ENCODE measurements around the gene PLA2G6.

PLA2G6 gene

DNA sequence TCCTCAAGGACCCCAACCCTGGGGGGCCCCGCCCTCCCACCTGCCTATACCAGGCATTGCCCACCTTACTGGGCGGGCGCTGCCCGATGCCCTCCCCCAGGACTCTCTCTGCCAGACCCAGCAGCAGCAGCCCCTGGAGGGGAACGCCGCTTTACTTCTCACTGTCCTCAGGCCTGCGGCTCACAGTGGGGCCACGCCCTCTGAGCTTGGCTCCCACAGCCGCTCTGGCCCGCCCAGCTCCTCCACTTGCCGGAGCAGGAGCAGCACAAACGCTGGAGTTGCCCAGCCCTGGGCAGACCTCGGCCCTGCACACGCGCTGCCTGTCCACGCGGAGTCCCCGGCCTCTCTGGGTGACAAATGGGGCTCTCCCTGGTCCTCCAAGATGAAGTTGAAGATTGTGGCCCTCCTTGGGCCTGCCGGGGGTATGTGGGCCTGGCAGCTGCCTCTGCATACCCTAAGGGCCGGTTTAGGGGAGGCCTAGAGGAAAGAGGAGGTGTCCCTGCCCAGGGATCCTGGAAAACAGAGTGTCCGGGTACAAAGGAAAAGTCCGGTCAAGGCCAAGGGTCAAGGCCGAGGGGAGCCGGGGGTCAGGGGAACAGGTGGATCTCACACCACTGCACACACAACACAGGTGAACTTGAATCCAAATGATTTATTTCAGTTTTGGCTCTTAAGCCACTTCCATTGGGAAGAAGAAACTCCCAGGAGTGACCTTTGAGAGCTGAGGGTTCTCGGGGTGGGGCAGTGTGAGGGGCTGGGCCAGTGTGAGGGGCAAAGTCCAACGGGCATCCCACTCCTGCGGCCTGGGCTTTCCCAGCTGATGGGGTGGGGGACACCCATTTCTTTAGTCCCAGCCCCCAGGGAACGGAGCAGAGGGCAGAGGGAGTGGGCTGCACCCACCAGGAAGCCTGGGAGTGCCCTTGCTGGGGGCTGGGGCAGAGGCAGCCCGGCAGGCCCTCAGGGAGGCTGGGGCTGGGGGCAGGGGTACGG lies 70.5 kb downstream of the PLA2G6 start:
- no peak for DNase-seq (ENCODE audit: low read depth, low spot score)

GRCh38 chr22:38110008-38110862 lies 71.4 kb downstream of the PLA2G6 start, which contains the start of gene BAIAP2L2:
Gene BAIAP2L2, minus strand, starts transcription at chr22:38110684. Its CDS starts 159 bp downstream, at chr22:38110525.
- DNase-seq (ENCODE audit: low read depth, low spot score): no peak

- DNase-seq (ENCODE audit: low read depth, low spot score): no peak
These were observed 72.1 kb downstream of the PLA2G6 start for GRCh38 chr22:38109371-38110001.

GRCh38 chr22:38108561-38109319 lies 72.9 kb downstream of the PLA2G6 start:
- DNase-seq (ENCODE audit: low read depth, low spot score): no peak

DNA sequence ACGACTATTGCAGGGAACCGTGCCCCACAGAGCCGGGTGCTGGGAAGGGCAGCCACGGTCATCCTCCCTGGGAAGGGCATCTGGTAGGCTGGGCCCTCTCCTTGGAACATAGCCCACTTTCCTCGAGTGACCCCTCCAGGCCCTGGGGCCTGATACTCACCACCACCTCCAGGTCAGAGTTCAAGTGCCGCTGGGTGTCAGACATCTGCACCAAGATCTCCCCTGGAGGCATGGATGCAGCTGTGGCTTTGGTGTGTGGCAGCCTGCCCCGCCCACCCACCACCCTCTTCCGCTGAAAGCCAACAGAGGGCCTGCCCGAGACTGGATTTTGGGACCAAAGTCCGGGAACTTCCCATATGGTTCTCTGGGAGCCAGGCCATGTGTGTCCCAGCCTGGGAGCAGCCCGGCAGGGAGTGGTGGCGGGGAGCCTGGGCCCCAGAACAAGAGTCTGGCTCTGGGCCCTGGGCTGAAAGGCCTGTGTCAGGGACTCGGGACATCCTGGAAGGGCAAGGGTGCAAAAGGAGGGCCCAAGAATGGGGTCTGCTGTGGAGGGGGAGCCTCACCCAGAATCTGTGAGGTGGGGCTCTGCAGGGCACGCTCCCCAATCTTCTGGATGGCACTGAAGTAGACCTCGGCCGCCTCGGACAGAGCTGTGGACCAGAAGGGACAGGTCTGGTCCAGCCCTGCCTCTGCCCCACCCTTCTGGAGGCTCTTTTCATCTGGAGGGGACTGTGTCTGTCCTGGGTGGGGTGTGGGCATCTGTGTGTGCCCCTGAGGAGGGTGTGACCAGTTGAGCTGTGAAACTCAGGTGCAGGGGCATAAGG lies 73.7 kb downstream of the PLA2G6 start:
- no peak for DNase-seq (ENCODE audit: low read depth, low spot score)

DNA sequence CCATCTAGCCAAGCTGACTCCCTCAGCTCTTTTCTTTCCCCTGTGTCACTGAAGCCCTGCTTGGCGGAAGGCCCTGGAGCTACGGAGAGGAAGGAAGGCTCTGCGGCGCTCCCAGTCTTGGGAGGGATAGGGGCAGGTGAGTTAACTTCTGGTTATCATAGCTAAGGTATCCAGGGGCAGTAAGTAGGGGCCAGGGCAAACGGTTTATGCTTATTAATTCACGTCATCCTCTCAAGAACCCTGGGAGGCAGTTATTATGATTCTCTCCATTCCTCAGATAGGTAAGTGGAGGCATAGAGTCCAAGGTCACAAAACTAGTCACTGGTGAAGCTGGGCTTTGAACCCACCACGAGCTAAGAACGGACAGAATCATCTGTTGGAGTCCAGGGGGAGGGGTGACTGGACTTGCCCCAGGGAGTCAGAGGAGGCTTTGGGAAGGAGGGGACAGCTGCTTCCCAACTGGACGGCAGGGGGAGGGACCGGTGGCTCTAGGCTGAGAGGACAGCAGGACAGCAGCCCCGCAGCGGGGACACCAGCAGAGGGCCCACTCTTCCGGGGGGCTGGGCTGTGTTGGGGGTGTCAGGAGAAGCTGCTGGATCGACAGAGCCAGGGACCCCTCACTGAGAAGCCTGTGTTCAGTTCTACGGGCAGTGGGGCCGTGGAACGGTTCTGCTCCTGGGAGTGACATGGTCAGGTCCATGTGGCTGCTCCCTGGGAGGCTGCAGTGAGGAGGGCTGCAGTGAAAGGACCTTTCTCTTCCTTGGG lies 74.6 kb downstream of the PLA2G6 start:
- no peak for DNase-seq (ENCODE audit: low read depth, low spot score)

GRCh38 chr22:38104084-38104483 lies 77.5 kb downstream of the PLA2G6 start:
- DNase-seq (ENCODE audit: low read depth, low spot score): no peak

DNA sequence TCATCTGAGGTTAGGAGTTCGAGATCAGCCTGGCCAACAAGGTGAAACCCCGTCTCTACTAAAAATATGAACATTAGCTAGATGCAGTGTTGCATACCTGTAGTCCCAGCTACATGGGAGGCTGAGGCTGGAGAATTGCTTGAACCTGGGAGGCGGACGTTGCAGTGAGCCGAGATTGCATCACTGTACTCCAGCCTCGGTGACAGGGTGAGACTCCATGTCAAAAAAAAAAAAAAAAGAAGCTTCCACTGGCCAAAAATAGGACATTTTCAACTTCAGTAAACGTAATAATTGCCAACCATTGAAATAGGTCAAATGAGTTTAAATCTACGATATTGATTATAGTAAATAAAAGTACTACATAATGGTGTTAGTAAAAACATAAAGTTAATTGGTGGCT lies 78.0 kb downstream of the PLA2G6 start:
- DNase-seq (ENCODE audit: low read depth, low spot score): no peak

- DNase-seq (ENCODE audit: low read depth, low spot score): no peak
These were observed 83.0 kb downstream of the PLA2G6 start for GRCh38 chr22:38098410-38099249.

DNA sequence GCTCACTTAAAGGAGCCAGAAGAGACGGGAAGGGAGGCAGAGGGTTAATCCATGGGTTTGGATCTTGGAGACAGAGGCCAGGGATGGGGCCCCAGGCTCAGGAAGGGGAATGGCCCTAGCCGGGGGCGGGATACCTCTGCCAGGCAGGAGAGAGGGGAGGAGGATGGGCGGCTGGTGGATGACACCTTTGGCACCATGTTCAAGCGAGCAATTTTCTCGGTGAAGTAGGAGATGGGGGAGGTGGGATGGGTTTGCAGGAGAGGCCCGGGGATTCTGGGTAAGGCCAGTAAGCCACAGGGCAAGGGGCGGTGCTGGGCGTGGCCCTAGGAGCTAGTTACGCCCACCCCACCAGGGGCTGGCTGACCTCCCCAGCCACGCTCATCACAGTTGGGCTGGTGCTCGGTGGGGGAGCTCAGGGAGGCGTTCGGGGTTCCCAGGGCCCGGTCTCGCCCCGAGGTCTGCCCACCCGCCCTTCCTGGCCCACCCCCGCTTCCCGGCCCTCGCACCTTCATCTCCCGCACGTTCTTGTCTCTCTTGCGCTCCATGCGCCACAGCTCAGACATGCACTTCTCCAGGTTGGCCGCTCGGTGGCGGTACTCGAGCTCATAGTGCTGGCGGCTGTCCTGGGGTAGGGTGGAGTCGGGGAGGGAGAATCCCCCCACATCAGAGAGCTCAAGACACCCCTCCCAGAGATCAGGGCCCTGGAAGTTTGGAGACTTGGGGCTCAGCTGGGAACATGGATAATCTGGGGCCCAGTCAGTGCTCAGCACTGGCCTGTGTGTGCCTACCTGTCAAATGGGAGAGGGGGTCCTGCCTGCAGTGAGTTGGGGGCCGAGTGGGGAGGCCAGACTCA lies 83.8 kb downstream of the PLA2G6 start:
- DNase-seq (ENCODE audit: low read depth, low spot score): no peak

DNA sequence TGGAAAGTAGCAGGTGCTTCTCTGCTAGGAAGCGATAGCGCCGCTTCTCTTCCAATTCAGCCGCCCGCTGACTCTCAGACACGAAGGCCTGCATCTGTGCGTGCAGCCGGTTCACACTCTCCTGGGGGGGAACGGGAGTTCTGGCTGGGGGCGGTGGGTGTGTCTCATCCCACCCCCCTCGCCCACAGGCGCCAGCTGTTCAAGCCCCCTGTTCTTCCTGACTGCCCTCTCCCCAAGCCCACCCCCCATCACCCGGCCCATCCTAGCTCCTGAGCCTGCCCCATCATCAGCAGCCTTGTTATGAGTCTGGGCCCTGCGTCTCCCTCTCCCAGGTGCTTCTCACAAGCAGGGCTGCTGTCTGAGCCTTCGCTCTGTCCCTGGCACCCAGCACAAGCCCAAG lies 84.6 kb downstream of the PLA2G6 start:
- DNase-seq (ENCODE audit: low read depth, low spot score): no peak

GRCh38 chr22:38089474-38089851 lies 92.2 kb downstream of the PLA2G6 start:
- DNase-seq (ENCODE audit: low read depth, low spot score): no peak

DNA sequence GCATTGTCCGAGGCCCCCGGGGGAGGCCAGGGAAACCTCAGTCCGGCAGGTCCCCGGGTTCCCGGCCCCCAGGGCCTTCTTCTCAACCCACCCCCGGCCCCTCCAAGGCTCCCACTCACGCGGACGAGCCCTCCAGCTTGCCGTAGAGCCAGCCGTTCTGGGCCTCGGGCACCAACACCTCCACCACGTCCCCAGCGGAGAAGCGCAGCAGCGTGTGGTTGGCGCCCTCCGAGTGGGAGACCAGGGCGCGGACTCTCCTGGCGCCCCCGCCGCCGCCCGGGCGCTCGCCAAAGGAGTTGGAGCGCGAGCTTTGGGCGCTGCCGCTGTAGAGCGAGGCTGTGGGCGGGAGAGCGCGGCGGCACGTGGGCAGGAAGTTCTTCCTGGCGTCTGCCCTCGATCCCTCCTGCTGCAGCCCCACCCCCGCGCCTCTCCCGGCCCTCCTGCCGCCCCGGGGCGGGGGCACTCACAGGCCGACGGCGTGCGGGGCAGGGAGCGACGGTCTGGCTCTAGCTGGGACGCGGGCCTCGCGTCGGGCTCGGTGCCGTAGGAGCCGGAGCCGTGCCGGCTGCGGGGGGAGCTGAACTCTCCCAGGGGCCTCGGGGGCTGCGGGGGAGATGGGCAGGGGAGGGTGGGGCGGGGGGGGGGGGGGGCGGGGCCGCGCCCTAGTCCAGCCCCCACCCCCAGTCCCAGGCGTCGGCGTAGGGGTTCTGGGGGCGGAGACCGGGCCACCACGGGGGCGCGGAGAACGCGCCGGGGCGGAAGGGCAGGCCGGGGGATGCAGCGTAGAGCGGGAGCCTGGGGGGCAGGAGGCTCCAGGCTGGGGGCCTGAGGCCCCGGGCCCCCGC lies 92.8 kb downstream of the PLA2G6 start:
- DNase-seq (ENCODE audit: low read depth, low spot score): no peak

DNA sequence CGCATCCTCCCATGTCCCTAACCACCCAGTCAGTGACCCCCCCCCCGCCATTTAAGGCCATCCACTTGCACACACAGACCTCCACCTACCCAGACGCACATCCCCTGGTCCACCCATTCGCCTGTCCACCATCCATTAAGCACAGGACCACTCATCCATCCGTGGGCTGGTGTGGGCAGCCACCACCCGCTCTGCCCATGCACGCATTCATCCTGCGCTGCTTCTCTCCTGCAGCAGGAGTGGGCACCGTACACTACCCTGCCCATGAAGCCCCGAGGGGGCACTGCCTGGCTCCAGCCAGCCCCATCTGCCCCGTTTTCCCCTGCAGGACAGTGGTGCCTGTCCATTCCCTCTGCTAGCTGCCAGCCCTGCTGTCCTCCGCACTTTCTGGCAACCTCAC lies 93.8 kb downstream of the PLA2G6 start:
- no peak for DNase-seq (ENCODE audit: low read depth, low spot score)

DNA sequence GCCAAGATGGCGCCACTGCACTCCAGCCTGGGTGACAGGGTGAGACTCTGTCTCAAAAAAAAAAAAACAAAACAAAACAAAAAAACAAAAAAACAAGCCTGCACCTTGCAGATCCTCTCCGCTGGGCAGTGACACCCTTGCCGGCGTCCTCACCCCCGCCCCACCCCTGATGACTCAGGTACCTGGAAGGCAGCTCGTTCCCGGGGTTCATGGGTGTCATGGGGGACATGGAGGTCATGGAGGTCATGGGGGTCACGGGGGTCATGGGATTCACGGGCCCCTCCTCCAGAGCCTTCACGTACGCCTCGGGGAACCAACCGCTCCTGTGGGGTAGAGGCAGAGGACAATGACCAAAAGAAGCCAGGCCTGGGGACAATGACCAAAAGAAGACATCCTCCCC lies 94.7 kb downstream of the PLA2G6 start:
- DNase-seq (ENCODE audit: low read depth, low spot score): no peak

DNA sequence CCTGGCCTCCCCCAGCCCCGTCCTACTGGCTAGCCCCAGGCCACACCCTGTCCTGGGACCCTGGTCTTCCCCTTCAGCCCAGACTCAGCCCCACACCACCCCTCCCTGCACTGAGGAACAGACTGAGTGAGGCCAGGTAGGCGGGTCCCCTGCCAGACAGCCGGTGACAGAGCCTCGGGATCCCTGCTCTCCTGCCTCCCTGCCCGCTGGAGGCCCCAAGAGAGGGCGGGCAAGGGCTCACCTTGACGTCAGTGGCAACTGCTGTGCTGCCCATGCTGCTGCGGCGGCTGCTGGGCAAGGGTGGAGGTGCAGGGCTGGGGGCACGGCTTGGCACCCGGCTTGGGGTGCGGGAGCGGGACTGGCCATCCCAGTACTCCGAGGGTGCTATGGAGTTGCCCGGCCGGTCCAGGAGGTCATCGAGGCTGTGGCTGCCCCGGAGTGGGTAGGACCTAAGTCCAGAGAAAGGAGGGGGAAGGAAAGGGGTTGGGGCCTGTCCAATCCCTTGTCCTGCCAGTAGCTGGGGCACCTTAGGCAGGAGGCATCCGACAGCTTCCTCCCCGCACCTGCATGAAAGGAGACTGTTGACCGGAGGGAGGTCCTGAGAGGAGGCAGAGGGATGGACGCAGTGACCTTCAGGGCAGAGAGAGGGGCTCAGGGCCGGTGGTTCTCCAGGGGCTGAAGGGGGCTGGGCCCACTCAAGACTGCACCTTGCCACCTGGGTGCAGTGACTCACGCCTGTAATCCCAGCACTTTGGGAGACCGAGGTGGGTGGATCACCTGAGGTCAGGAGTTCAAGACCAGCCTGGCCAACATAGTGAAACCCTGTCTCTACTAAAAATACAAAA lies 95.4 kb downstream of the PLA2G6 start:
- no peak for DNase-seq (ENCODE audit: low read depth, low spot score)

Measured in smooth muscle cell of the brain vasculature (primary cell).